GM23248 (cell line): ENCODE results near the gene RAMP1. TPM values are rescaled to one million over a fixed set of nuclear protein-coding genes. Genes with fewer than 3 reads are reported as not detected.

Source experiments
- DNase-seq: peaks from one replicate; pipeline ENCODE4 v3.0.0-alpha.2; 2015
- H2AFZ ChIP-seq: fragments of 200-600 bp; sonication (generic); 2 replicates; pipeline ENCODE4 v1.6.1; 2016; ENCODE audit warnings: antibody characterized with exemption
- H3F3A ChIP-seq: fragments of 200-600 bp; sonication (generic); 2 replicates; pipeline ENCODE4 v1.6.1; 2016; ENCODE audit warnings: mild to moderate bottlenecking, antibody characterized with exemption, mixed run types; ENCODE audit not compliant: insufficient read depth
- H3K27ac ChIP-seq: fragments of 200-600 bp; sonication (generic); 2 replicates; pipeline ENCODE4 v1.5.1; 2016; ENCODE audit warnings: mild to moderate bottlenecking
- H3K27me3 ChIP-seq: fragments of 200-600 bp; sonication (generic); replicated peaks from 2 replicates; pipeline ENCODE4 v1.6.1; 2016; ENCODE audit warnings: mild to moderate bottlenecking; ENCODE audit not compliant: insufficient read depth
- H3K36me3 ChIP-seq: fragments of 200-600 bp; sonication (generic); 2 replicates; pipeline ENCODE4 v1.6.1; 2016; ENCODE audit warnings: low read depth, mild to moderate bottlenecking
- H3K4me1 ChIP-seq: fragments of 200-600 bp; sonication (generic); 2 replicates; pipeline ENCODE4 v1.6.1; 2016; ENCODE audit warnings: mild to moderate bottlenecking; ENCODE audit not compliant: insufficient read depth
- H3K4me2 ChIP-seq: fragments of 200-600 bp; sonication (generic); one replicate; pipeline ENCODE4 v1.6.1; 2016; ENCODE audit warnings: mild to moderate bottlenecking; ENCODE audit not compliant: unreplicated experiment
- H3K4me3 ChIP-seq: fragments of 200-600 bp; sonication (generic); 2 replicates; pipeline ENCODE4 v1.5.1; 2016; ENCODE audit warnings: mild to moderate bottlenecking
- H3K79me2 ChIP-seq: fragments of 200-600 bp; sonication (generic); 2 replicates; pipeline ENCODE4 v1.6.1; 2016; ENCODE audit warnings: mild to moderate bottlenecking; ENCODE audit not compliant: insufficient read depth
- H3K9ac ChIP-seq: fragments of 200-600 bp; sonication (generic); 2 replicates; pipeline ENCODE4 v1.6.1; 2016; ENCODE audit warnings: mild to moderate bottlenecking
- H3K9me2 ChIP-seq: fragments of 200-600 bp; sonication (generic); 2 replicates; pipeline ENCODE4 v1.6.1; 2016; ENCODE audit warnings: mixed run types, mild to moderate bottlenecking, moderate library complexity; ENCODE audit not compliant: insufficient read depth
- H3K9me3 ChIP-seq: fragments of 200-600 bp; sonication (generic); one replicate; pipeline ENCODE4 v1.6.1; 2017; ENCODE audit warnings: low read depth
- H4K20me1 ChIP-seq: fragments of 200-600 bp; sonication (generic); 2 replicates; pipeline ENCODE4 v1.6.0; 2016; ENCODE audit not compliant: insufficient read depth
- EZH2 ChIP-seq: fragments of 200-600 bp; sonication (generic); IDR thresholded peaks from 2 replicates; pipeline ENCODE4 v1.6.1; 2018; ENCODE audit warnings: antibody characterized with exemption, mild to moderate bottlenecking; ENCODE audit not compliant: insufficient read depth, poor library complexity, severe bottlenecking
- EZH2phosphoT487 ChIP-seq: fragments of 200-600 bp; sonication (generic); IDR thresholded peaks from 2 replicates; pipeline ENCODE4 v1.6.1; 2018; ENCODE audit warnings: antibody characterized with exemption, moderate library complexity, mild to moderate bottlenecking, low read depth; ENCODE audit not compliant: insufficient read depth
- WGBS, 2 experiments: methylation state at CpG; one replicate each; pipeline ENCODE4 v1.1.6; 2015 to 2017; ENCODE audit warnings: low lambda C conversion rate in 2 of 2, low coverage in 1 of 2; ENCODE audit errors: missing lambda C conversion rate in 2 of 2; 5-methylcytosine and 5-hydroxymethylcytosine counted together
- in situ Hi-C: fragments of 300-500 bp; cut with MboI; formaldehyde crosslinking; loops from 2 replicates; pipeline ENCODE4 v1.15.0; 2020
- polyA plus RNA-seq: library from polyadenylated mRNA; unstranded; fragments of >200 nt; fragmentation: Nextera tagmentation; extraction: Ambion mirVana; gene quantifications from 2 replicates; pipeline ENCODE4 v1.2.1, GENCODE V29; 2016
- total RNA-seq: library from RNA; depleted of rRNA; stranded (reverse); fragments of >200 nt; shearing (Covaris generic); gene quantifications from 2 replicates; pipeline ENCODE4 v1.2.3, GENCODE V29; 2014

Gene RAMP1
- total and polyA plus RNA-seq, 2 experiments from 2014 or later: 4.1 to 11.1 TPM

DNA sequence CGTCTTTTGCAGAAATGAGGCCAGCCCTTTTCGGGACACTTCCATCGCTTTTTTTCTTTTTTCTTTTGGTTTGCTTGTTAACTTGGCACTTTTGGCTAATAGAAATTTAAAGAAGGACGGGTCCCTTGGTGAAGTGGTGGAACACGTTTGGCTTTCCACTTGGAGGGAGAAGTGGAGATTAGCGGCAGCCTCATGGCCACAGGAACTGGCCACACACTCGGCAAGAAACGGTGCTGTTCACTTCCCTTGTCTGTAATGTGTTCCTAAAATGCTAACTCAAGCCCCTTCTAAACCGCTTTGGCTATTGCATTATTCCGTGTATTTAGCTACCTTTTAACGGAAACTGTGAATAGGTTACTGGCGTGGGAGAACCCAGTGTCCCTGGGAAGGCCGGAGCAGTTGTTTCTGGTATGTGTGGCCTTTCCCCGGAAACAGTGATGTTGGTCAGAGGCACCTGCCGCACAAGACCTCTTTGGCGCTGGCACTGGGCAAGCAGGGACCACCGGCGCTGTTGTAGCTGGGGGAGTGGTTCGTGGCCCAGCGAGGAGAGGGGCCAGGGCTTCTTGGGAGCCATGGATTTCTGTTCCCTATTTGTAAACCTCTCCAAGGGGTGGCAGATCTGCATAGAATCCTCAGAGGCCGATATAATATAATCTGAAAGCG lies 981 bp downstream of the RAMP1 start:
- TF ChIP-seq EZH2 (no peak), EZH2phosphoT487 (no peak)

GRCh38 chr2:237861875-237862527 lies 2.6 kb downstream of the RAMP1 start:
- H3K4me2 ChIP-seq: no peak overlapping the region
- H2AFZ ChIP-seq: no peak overlapping the region
- no peaks in the 10 kb centered on the region for H3K9me3 ChIP-seq
- H3K36me3 ChIP-seq: no peaks in the 10 kb centered on the region
- peaks cover 41% of the 10 kb centered on the region for H3K4me1 ChIP-seq
- peak; percentile 31 for DNase-seq
- peaks cover 24% of the 10 kb centered on the region for H3F3A ChIP-seq
- H3K27ac ChIP-seq: no peak overlapping the region
- TF ChIP-seq EZH2phosphoT487 (no peak), EZH2 (no peak)
- WGBS, 2 experiments: 56 to 58% methylated on average over 11 of the region's 11 CpGs
- no peaks in the 10 kb centered on the region for H3K9me2 ChIP-seq
- H3K9ac ChIP-seq: no peak overlapping the region
- H3K4me3 ChIP-seq: no peak overlapping the region
- no peaks in the 10 kb centered on the region for H3K79me2 ChIP-seq
- in situ Hi-C loops: loop anchor here (10.0 kb wide), 1 partner anchor 403 kb away; no protein-coding TSS in a partner anchor
- H3K27me3 ChIP-seq: no peaks in the 10 kb centered on the region
- H4K20me1 ChIP-seq: no peaks in the 10 kb centered on the region

More for the DNA sequence above, 981 bp downstream of the RAMP1 start:
- Histone ChIP-seq H3K9me3 (no peaks in the 10 kb centered on the region), H3F3A (peaks cover 12% of the 10 kb centered on the region; the same call in 1 of the 2 replicates), H3K79me2 (no peaks in the 10 kb centered on the region), H3K4me2 (peak overlapping the region; percentile 25), H3K9ac (no peak overlapping the region), H3K9me2 (no peaks in the 10 kb centered on the region), H3K27me3 (no peaks in the 10 kb centered on the region), H4K20me1 (no peaks in the 10 kb centered on the region), H3K4me3 (peak overlapping the region; percentile 48), H2AFZ (peak overlapping the region; percentile 69), H3K4me1 (peaks cover 28% of the 10 kb centered on the region), H3K36me3 (no peaks in the 10 kb centered on the region), H3K27ac (no peak overlapping the region)
- 69% methylated on average over 22 of the region's 22 CpGs for WGBS, 2 experiments
- DNase-seq: no peak
- in situ Hi-C loops: loop anchor here (10.0 kb wide), 1 partner anchor 404 kb away; no protein-coding TSS in a partner anchor

- no peak overlapping the region for H3K4me2 ChIP-seq
- H3K27me3 ChIP-seq: no peaks in the 10 kb centered on the region
- no peak for DNase-seq
- no peaks in the 10 kb centered on the region for H3K36me3 ChIP-seq
- TF ChIP-seq EZH2 (no peak), EZH2phosphoT487 (no peak)
- in situ Hi-C loops: loop anchor here (10.0 kb wide), 1 partner anchor 402 kb away; no protein-coding TSS in a partner anchor
- H4K20me1 ChIP-seq: no peaks in the 10 kb centered on the region
- H2AFZ ChIP-seq: no peak overlapping the region
- no peaks in the 10 kb centered on the region for H3K9me3 ChIP-seq
- H3F3A ChIP-seq: peaks cover 24% of the 10 kb centered on the region
- H3K9me2 ChIP-seq: no peaks in the 10 kb centered on the region
- H3K4me1 ChIP-seq: peaks cover 41% of the 10 kb centered on the region
- WGBS, 2 experiments: 87 to 91% methylated on average over 8 of the region's 8 CpGs
- H3K4me3 ChIP-seq: no peak overlapping the region
- H3K27ac ChIP-seq: no peak overlapping the region
- no peak overlapping the region for H3K9ac ChIP-seq
- no peaks in the 10 kb centered on the region for H3K79me2 ChIP-seq
Measured at GRCh38 chr2:237862528-237862895, 3.1 kb downstream of the RAMP1 start.

GRCh38 chr2:237863102-237863511 lies 3.7 kb downstream of the RAMP1 start:
- Histone ChIP-seq H4K20me1 (no peaks in the 10 kb centered on the region), H3K4me1 (peaks cover 41% of the 10 kb centered on the region), H3F3A (peaks cover 24% of the 10 kb centered on the region), H3K79me2 (no peaks in the 10 kb centered on the region), H3K9me3 (no peaks in the 10 kb centered on the region), H3K9me2 (no peaks in the 10 kb centered on the region), H2AFZ (no peak overlapping the region), H3K27ac (no peak overlapping the region), H3K36me3 (no peaks in the 10 kb centered on the region), H3K4me2 (no peak overlapping the region), H3K9ac (no peak overlapping the region), H3K4me3 (no peak overlapping the region), H3K27me3 (no peaks in the 10 kb centered on the region)
- WGBS, 2 experiments: 89 to 93% methylated on average over 4 of the region's 4 CpGs
- no peak for DNase-seq
- no peak for TF ChIP-seq EZH2phosphoT487
- no peak for TF ChIP-seq EZH2
- in situ Hi-C loops: loop anchor here (10.0 kb wide), 1 partner anchor 402 kb away; no protein-coding TSS in a partner anchor
